ENCODE results near the gene HOXA4.

The HOXA4 gene

DNA sequence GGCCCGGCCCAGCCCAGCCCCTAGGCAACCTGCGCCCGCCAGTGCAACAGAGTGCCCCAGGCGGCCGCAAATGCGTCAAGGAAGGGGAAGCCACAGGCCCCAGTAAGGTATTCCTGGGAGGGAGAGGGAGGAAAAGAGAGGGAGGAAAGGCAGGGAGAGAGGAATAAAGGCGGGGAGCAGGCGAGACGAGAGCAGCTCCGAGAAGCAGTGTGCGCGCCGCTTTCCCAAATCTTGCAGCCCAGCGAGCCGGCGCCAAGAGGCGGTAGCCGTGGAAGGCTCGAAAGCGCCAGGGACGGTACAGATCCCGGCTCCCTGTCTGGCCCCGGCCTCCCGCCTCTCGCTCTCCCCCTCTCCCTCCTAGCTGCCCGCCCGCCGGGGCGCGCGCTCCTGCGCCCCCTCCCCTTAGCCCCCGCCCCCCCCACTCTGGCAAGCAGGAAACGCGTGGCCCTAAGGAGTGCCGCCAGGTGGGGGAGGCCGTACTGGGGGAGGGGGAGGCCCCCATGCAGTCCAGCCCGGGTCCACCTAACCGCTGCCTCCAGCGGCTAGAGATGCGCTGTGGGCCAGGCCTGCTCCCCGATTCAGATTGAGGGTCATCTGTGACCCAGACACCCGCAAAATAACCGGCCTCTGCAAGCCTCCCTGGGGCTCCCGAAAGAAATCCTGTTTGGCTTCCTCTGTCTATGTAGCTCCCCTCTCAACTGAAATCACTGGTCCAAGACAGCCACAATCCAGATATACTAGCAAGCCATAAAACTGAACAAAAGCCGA, 39.3 kb upstream of the HOXA4 start:
- no peak for DNase-seq

DNA sequence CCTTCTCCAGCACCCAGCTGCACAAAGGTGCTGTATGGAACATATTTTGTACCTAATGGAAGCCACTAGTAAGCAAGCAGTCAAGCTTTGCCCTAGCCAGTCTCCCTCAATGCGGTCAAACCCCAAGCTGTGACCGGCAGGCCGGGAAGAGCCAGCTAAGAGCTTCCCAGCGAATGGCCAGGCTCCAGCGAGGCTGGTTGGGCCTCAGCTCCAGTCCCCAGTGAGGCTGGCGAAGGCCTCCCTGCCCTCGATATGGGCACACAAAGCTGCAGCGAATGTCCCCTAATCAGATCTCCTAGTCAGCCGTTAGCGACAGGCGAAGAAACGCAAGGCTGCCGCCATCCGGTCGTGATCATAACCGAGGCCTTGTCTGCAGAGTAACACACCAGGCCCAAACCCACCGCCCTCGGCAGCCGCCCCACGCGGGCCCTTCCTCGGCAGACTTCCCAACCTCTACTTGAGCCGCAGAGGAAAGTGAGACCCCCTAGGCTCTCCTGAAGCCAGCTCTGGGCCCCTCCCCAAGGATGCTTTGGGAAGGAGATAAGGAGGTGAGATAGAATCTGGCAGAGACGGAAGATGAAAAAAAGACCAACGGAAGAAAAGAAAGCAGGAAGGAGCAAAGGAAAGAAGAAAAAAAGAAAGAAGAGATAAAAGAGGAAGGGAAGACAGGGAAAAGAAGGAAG, 37.8 kb upstream of the HOXA4 start:
- DNase-seq: no peak

DNA sequence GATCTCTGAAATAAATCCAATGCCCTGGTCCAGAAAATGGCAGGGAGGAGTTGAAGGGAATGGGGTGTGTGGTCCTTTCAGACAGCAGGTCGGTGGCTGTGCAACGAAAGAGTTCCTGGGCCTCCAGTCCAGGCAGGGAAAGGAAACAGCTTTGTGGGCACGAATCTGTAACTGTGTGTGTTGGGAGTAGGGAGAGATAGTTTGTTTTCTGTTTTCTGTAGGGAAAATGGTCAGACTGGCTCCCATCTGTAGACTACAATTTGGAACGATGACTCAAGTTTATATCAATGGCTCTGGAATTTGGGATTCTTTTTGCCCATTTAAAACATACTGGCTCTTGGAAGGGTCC, 37.3 kb upstream of the HOXA4 start:
- no peak for DNase-seq

DNA sequence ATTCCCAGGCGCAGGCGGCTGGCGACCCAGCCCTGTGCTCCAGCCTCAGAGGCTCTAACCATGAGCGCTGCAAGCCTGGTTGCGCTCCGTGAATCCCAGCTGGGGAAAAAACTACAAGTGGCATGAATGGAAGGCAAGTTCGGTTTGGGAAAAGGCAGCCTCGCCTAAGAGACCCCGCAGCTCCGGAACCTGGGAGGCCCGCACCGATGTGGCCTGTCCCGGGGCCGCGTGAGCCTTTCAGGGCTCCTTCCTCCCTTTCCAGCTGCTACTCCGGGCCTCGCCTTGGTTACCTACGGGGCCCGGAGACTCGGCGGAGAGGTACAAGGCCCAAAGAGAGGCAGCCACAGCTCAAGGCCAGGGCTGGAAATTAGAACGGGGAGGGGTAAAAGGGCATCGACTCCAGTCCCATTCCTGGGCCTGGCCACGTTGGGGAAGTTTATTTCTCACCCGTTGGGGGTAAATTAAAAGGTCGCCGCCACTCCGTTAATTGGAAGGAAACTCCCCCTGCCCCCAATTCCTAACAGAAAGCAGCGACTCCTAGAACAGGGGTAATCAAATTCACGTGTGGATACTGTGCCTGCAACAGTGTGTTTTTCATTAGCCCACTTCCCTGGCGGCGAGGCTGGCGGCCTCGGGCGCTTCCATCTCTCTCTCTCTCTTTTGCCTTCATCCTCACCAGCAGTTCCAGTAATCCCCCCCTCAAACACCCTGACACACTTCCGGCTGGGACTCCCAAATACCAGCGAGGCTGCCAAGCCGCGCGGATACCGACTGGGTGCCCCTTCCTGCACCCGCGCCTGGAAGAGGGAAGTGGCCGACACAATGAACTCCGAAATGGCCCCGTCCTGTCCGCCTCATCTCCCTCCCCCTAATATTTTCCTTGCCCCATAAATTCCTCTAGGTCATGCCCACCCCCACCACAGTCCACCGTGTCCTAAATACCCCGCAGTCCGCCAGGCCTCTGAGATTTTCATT, 36.3 kb upstream of the HOXA4 start:
- DNase-seq: no peak

DNA sequence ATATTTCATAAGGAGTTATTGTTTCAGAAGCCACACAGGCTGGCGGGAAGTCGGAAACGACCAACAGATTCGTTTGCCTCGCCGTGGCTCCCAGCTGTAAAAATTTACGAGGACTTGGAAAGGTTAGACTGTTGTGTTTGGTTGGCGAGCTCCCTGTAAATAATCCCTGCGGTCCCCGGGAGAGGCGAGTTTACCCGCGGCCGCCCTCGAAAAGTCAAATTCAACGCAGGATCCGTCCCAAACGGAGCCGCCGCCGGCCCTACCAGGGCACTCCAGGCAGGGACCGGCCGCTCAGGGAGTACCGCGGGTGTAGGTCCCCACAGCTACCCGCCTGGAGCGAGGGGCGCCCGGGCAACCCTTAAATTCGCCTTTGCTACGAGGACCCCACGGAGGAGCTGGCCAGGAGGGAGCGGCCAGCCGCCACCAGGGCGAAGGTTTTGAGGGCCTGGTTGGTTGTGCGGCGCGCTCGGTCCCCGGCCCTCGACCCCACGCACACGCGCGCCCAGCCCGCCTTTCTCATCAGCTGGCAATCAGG, 35.5 kb upstream of the HOXA4 start:
- DNase-seq: no peak

GRCh38 chr7:27165089-27165995, 34.8 kb upstream of the HOXA4 start, which contains the start of gene HOXA9:
Gene HOXA9, minus strand, starts transcription at chr7:27165537. Its CDS starts 80 bp downstream, at chr7:27165457.
- DNase-seq: peak in 1 of 2 donors; percentile 55

GRCh38 chr7:27164367-27165088, 34.0 kb upstream of the HOXA4 start:
- no peak for DNase-seq

DNA sequence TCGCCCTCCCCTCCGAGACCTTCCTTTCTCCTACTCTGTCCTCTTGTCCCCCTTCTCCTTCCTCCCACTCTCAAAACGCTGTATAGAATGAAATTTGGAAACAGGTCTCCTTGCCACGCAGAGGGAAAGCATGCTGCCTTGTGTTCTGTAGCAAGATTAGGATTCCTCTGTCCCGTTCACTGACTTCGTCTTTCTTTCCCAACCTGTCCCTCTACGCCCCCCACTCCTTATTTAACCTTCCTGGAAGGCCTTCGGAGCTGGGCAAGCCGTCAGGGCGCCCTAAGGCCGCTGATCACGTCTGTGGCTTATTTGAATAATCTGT, 33.4 kb upstream of the HOXA4 start:
- DNase-seq: no peak

DNA sequence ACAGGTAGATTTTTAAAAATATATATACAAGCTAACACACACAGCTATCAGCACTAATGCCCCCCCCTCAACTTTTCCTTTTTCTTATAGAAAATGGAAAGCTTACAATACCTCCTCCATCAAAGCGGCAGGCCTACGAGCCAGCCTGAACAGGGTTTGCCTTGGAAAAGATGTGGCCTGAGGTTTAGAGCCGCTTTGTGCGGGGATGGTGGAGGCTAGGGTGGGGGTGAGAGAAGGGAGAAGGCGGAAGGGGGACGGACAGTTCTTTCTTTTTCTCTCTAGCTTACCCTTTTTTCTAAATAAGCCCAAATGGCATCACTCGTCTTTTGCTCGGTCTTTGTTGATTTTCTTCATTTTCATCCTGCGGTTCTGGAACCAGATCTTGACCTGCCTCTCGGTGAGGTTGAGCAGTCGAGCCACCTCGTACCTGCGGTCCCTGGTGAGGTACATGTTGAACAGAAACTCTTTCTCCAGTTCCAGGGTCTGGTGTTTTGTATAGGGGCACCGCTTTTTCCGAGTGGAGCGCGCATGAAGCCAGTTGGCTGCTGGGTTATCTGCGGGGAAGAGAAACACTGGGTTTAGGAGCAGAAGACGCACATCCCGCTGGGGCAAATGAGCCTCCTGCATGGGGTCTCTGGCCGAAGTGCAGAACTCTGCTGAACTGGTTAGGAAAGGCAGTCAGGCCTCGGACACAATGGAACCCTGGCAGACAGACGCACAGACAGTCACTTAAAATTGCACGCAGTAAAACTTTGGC, 32.9 kb upstream of the HOXA4 start:
- no peak for DNase-seq

GRCh38 chr7:27162561-27163287, 32.2 kb upstream of the HOXA4 start:
- no peak for DNase-seq

- no peak for DNase-seq
Observed at GRCh38 chr7:27161721-27162560, 31.4 kb upstream of the HOXA4 start.

DNA sequence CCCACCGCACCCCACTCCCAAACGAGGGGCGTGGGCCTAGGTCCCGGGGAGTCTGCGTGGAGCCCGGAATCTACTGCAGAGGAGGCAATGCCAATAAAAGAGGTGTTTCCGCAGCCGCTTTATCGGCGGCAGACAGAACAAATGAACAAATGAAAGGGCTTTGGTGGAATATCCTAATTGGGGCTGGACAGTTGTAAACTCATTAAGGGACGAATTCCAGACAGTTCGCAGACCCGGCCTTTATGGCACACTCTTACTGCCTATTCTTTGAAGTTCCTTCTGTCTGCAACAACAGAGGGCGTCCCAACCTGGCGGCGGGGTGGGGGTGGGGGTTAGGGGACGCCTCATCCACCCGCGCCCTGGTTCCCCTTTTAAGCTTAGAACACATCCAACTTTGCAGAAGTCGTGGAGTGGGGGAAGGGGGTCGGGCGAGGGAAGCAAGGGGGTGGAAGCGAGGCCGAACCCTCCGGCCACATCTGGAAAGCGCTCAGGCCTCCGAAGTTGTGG, 30.7 kb upstream of the HOXA4 start:
- peak in 1 of 2 donors; percentile 43 for DNase-seq

DNA sequence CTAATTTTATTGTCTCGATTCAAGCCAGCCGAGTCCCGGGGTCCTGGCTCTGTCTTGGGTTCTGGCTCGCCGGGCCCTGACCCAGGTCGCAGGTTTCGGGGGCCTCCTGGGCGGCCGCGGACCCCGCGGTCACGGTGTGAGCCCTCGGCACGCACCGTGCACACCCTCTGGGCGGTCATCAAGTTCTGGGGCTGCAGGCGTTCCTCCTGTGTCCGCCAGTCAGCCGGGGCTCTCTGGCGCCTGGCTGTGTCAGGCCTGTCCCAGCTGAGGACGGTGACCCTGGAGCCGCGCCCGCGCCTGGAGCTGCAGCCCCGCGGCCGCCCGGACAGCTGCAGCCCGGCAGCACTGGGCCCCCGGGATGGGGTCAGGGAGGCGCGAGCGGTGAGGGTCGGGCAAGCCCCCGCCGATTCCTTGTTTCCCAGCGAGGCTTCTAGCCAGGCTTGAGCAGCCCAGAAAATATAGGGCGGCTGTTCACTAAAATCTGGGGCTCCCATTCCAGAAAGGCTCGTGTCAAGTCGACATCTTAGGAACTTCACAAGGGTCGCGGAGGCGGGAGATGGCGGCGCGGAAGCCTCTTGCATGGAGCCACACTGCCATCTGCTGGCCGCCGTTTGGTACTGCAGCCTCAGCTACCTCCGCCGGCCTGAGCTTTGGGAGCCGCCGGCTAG, 30.1 kb upstream of the HOXA4 start:
- DNase-seq: peak; percentile 82 to 86

DNA sequence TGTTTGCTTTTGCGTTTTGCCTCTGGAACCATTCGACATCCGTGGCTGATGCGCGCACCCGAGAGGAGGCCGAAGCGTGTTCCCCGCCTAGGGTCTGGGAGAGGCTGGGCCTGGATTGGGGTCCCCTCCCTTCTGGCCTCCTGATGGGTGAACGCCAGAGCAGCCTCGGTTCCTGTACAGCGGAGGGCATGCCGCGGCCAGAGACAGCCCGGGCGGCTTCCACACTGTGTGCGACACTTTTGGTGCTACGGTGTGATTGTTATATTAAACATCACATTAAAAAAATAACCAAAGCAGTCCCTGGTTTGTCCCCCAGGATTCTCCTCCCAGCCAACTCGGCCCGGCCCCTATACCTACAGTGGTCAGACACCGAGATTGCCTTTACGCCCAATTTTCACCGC, 29.6 kb upstream of the HOXA4 start:
- no peak for DNase-seq

DNA sequence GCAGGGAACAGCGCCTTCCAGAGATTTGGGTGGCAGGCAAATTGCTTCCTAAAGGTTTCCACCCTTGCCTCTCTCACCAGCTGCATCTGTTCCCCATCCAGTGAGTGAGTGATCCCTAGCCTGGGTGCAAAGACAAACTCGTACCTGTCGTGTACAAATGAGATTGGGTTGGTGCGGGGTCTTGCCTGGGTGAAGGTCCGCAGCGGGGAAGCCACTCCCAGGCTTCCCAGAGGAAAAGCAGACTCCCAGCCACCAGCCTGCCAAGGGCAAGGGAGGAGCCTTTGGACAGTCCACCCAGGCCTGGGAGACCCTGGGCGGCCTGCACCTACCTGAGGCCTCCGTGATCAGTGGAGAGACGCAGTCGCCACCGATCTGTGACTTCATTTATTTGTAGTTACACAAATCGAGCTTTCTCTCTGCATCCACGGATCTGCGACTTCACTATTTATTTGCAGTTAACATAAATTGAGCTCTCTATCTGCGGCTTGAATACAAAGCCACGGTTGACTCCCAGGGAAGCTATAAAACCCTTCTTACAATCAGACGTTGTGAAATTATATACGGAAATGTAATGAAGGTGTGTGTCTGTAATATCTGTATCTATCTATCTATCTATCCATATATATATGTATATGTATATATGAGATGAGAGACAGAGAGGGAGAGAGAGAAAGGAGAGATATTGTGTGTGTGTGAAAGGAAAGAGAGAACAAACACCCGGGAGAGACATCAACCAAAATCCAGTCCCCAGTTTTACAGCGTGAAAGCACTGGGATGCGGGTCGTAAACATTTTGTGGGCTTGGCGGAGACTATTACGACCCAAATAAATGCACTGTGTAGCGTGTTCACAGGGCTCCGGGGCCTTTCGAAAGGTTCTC, 28.9 kb upstream of the HOXA4 start:
- no peak for DNase-seq

- DNase-seq: no peak
Observed at GRCh38 chr7:27158436-27159265, 28.1 kb upstream of the HOXA4 start.
